Measurements from ENCODE around the gene ELOVL3. TPM values are rescaled to one million over a fixed set of nuclear protein-coding genes. Genes with fewer than 3 reads are reported as not detected.

ELOVL3 gene
- total and polyA plus RNA-seq, 2 experiments from 2014 or later = 0.59 TPM; not detected in 1

GRCh38 chr10:102195296-102195870 is 30.7 kb upstream of the ELOVL3 start:
- H3K27me3 Mint-ChIP-seq (ENCODE audit: insufficient read depth, low read depth, poor library complexity) = no peaks in the 10 kb centered on the region
- Histone ChIP-seq H3K4me1 (ENCODE audit: insufficient read depth) (no peaks in the 10 kb centered on the region), H3K9me2 (ENCODE audit: insufficient read depth) (no peaks in the 10 kb centered on the region), H3K36me3 (ENCODE audit: insufficient read depth) (no peaks in the 10 kb centered on the region), H3K27ac (ENCODE audit: low read depth) (no peak overlapping the region), H3K4me2 (no peak overlapping the region), H3K79me2 (replicated peaks; ENCODE audit: insufficient read depth) (no peaks in the 10 kb centered on the region), H2AFZ (no peak overlapping the region), H3K4me3 (no peak overlapping the region), H4K20me1 (replicated peaks; ENCODE audit: insufficient read depth) (no peaks in the 10 kb centered on the region), H3F3A (replicated peaks; ENCODE audit: low read depth) (no peaks in the 10 kb centered on the region), H3K27me3 (ENCODE audit: insufficient read depth) (no peaks in the 10 kb centered on the region)
- DNase-seq (ENCODE audit: low spot score) = no peak
- H3K9me3 Mint-ChIP-seq = peaks cover 50% of the 10 kb centered on the region
- peaks cover 6% of the 10 kb centered on the region; the same call in 1 of the 3 replicates for H3K36me3 Mint-ChIP-seq (ENCODE audit: low read depth)
- H3K4me1 Mint-ChIP-seq = no peaks in the 10 kb centered on the region
- no peak overlapping the region for H3K27ac Mint-ChIP-seq
- no peak for TF ChIP-seq CREB1 (CRISPR knock-in tag; IDR thresholded peaks at IDR 0.05; ENCODE audit: low read depth)
- no peak for TF ChIP-seq ETS1 (IDR thresholded peaks at IDR 0.05)
- no peak for TF ChIP-seq NANOG (IDR thresholded peaks at IDR 0.05; ENCODE audit: borderline replicate concordance)
- no peak for TF ChIP-seq ZNF331 (CRISPR knock-in tag; IDR thresholded peaks at IDR 0.05; ENCODE audit: low read depth)
- no peak for TF ChIP-seq CTCF (conservative IDR thresholded peaks at IDR 0.05; ENCODE audit: low read depth in 2 of 2)
- ATAC-seq = no peak
- H3K4me3 Mint-ChIP-seq = no peak overlapping the region

GRCh38 chr10:102196893-102197292 is 29.2 kb upstream of the ELOVL3 start:
- no peaks in the 10 kb centered on the region for H3K79me2 ChIP-seq (replicated peaks; ENCODE audit: insufficient read depth)
- H3K27ac ChIP-seq (ENCODE audit: low read depth) = no peak overlapping the region
- no peak for ATAC-seq
- H3K36me3 ChIP-seq (ENCODE audit: insufficient read depth) = no peaks in the 10 kb centered on the region
- no peaks in the 10 kb centered on the region for H3K4me1 Mint-ChIP-seq
- H3K9me3 Mint-ChIP-seq = peaks cover 48% of the 10 kb centered on the region
- H3K27me3 Mint-ChIP-seq (ENCODE audit: insufficient read depth, low read depth, poor library complexity) = no peaks in the 10 kb centered on the region
- H3K4me3 ChIP-seq = no peak overlapping the region
- H4K20me1 ChIP-seq (replicated peaks; ENCODE audit: insufficient read depth) = no peaks in the 10 kb centered on the region
- no peak overlapping the region for H3K4me3 Mint-ChIP-seq
- no peak overlapping the region for H2AFZ ChIP-seq
- H3K9me2 ChIP-seq (ENCODE audit: insufficient read depth) = no peaks in the 10 kb centered on the region
- no peaks in the 10 kb centered on the region for H3K27me3 ChIP-seq (ENCODE audit: insufficient read depth)
- no peak for DNase-seq (ENCODE audit: low spot score)
- no peak overlapping the region for H3K27ac Mint-ChIP-seq
- H3K4me1 ChIP-seq (ENCODE audit: insufficient read depth) = no peaks in the 10 kb centered on the region
- H3K4me2 ChIP-seq = no peak overlapping the region
- no peaks in the 10 kb centered on the region for H3F3A ChIP-seq (replicated peaks; ENCODE audit: low read depth)
- peaks cover 8% of the 10 kb centered on the region; the same call in 1 of the 3 replicates for H3K36me3 Mint-ChIP-seq (ENCODE audit: low read depth)
- no peak for TF ChIP-seq CTCF (conservative IDR thresholded peaks at IDR 0.05; ENCODE audit: low read depth in 2 of 2)
- TF ChIP-seq EZH2phosphoT487 (IDR thresholded peaks at IDR 0.05; ENCODE audit: unreplicated experiment) = no peak
- no peak for TF ChIP-seq POLR2AphosphoS5 (IDR thresholded peaks at IDR 0.05; ENCODE audit: low read depth)
- no peak for TF ChIP-seq ZNF462 (CRISPR knock-in tag; IDR thresholded peaks at IDR 0.05)
- TF ChIP-seq EZH2 (IDR thresholded peaks at IDR 0.05; ENCODE audit: low read depth, unreplicated experiment) = no peak
- TF ChIP-seq NANOG (IDR thresholded peaks at IDR 0.05; ENCODE audit: borderline replicate concordance) = no peak
- TF ChIP-seq STAT1 (IDR thresholded peaks at IDR 0.05; ENCODE audit: unreplicated experiment) = no peak
- no peak for TF ChIP-seq CREB1 (CRISPR knock-in tag; IDR thresholded peaks at IDR 0.05; ENCODE audit: low read depth)

Data from GM23338 (cell line).